HG02981 (cell line): ENCODE measurements around the gene ASAH2.

Experiments used
- ATAC-seq: cut with Tn5 transposase; IDR thresholded peaks from one replicate; pipeline ENCODE4 v1.9.1; 2021; ENCODE audit warnings: mild to moderate bottlenecking, moderate library complexity; ENCODE audit not compliant: unreplicated experiment

Gene ASAH2

GRCh38 chr10:50210876-50211275 lies 40.4 kb downstream of the ASAH2 start:
- ATAC-seq = no peak
